ENCODE measurements around the gene EIF2S2.

EIF2S2 gene

DNA sequence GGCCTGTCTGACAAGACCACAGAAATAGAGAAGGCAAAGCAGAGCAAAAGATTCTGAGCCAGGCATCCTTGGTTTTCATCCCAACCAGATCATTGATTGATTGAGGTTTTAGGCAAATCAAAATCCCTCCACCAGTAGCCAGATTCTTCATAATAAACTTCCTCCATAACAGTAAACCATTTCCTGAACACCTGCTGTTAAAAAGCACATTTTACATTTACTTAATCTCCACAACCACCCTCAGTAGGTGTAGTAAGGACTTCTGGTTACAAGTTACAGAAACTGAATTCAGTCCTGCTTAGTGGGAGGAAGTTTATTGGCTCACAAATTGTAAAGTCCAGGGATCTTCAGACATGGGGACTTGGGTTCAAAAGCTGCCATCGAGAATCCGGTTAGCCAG, 28.3 kb downstream of the EIF2S2 start (continued):
- TF ChIP-seq OSR1 (CRISPR knock-in tag; IDR thresholded peaks at IDR 0.05) (no peak), PATZ1 (CRISPR knock-in tag; IDR thresholded peaks at IDR 0.05; ENCODE audit: borderline replicate concordance) (no peak), ZFP3 (CRISPR knock-in tag; IDR thresholded peaks at IDR 0.05) (no peak), PPARA (CRISPR knock-in tag; IDR thresholded peaks at IDR 0.05; ENCODE audit: borderline replicate concordance) (no peak)

DNA sequence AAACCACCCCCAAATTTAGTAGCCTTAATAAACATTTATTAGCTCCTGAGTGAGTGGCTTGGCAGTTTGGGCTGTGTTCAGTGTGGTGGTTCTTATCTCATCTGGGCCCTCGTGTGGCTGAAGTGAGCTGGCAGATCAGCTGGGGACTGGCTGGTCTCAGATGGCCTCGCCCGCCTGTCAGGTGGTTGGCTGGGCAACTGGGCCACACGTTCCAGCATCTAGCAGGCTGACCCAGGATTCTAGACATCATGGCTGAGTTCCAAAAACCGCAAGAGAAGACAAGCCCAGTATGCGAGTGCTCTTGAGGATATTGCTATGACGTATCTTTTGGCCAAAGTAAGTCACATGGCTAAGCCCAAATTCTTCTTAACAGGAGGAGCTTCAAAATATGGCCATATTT, 28.9 kb downstream of the EIF2S2 start:
- peak; percentile 57 for ATAC-seq
- no peak for TF ChIP-seq TCF4 (CRISPR knock-in tag; IDR thresholded peaks at IDR 0.05; ENCODE audit: borderline replicate concordance)
- TF ChIP-seq CSDC2 (CRISPR knock-in tag; IDR thresholded peaks at IDR 0.05), result no peak
- TF ChIP-seq ESRRG (CRISPR knock-in tag; IDR thresholded peaks at IDR 0.05), result no peak
- TF ChIP-seq, protein P1, sequence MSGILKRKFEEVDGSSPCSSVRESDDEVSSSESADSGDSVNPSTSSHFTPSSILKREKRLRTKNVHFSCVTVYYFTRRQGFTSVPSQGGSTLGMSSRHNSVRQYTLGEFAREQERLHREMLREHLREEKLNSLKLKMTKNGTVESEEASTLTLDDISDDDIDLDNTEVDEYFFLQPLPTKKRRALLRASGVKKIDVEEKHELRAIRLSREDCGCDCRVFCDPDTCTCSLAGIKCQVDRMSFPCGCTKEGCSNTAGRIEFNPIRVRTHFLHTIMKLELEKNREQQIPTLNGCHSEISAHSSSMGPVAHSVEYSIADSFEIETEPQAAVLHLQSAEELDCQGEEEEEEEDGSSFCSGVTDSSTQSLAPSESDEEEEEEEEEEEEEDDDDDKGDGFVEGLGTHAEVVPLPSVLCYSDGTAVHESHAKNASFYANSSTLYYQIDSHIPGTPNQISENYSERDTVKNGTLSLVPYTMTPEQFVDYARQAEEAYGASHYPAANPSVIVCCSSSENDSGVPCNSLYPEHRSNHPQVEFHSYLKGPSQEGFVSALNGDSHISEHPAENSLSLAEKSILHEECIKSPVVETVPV (CRISPR knock-in tag; IDR thresholded peaks at IDR 0.05), result no peak
- no peak for TF ChIP-seq ZFP3 (CRISPR knock-in tag; IDR thresholded peaks at IDR 0.05)
- no peak for TF ChIP-seq ZNF565 (CRISPR knock-in tag; conservative IDR thresholded peaks at IDR 0.05; ENCODE audit: low read depth)
- TF ChIP-seq POU6F1 (CRISPR knock-in tag; IDR thresholded peaks at IDR 0.05; ENCODE audit: borderline replicate concordance, low read depth), result no peak
- no peak for TF ChIP-seq CREB5 (CRISPR knock-in tag; IDR thresholded peaks at IDR 0.05; ENCODE audit: low read depth)
- TF ChIP-seq ARNTL (CRISPR knock-in tag; IDR thresholded peaks at IDR 0.05; ENCODE audit: borderline replicate concordance, low read depth), result no peak
- no peak for TF ChIP-seq ZNF70 (CRISPR knock-in tag; IDR thresholded peaks at IDR 0.05)
- TF ChIP-seq, protein P2, sequence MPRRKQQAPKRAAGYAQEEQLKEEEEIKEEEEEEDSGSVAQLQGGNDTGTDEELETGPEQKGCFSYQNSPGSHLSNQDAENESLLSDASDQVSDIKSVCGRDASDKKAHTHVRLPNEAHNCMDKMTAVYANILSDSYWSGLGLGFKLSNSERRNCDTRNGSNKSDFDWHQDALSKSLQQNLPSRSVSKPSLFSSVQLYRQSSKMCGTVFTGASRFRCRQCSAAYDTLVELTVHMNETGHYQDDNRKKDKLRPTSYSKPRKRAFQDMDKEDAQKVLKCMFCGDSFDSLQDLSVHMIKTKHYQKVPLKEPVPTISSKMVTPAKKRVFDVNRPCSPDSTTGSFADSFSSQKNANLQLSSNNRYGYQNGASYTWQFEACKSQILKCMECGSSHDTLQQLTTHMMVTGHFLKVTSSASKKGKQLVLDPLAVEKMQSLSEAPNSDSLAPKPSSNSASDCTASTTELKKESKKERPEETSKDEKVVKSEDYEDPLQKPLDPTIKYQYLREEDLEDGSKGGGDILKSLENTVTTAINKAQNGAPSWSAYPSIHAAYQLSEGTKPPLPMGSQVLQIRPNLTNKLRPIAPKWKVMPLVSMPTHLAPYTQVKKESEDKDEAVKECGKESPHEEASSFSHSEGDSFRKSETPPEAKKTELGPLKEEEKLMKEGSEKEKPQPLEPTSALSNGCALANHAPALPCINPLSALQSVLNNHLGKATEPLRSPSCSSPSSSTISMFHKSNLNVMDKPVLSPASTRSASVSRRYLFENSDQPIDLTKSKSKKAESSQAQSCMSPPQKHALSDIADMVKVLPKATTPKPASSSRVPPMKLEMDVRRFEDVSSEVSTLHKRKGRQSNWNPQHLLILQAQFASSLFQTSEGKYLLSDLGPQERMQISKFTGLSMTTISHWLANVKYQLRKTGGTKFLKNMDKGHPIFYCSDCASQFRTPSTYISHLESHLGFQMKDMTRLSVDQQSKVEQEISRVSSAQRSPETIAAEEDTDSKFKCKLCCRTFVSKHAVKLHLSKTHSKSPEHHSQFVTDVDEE (CRISPR knock-in tag; IDR thresholded peaks at IDR 0.05), result no peak
- no peak for TF ChIP-seq PATZ1 (CRISPR knock-in tag; IDR thresholded peaks at IDR 0.05; ENCODE audit: borderline replicate concordance)
- no peak for TF ChIP-seq ZC3H10 (CRISPR knock-in tag; IDR thresholded peaks at IDR 0.05)
- no peak for TF ChIP-seq TOX (CRISPR knock-in tag; IDR thresholded peaks at IDR 0.05; ENCODE audit: borderline replicate concordance)
- no peak for TF ChIP-seq RARB (CRISPR knock-in tag; IDR thresholded peaks at IDR 0.05)
- TF ChIP-seq SNAI2 (CRISPR knock-in tag; IDR thresholded peaks at IDR 0.05), result no peak
- no peak for TF ChIP-seq BACH2 (CRISPR knock-in tag; IDR thresholded peaks at IDR 0.05; ENCODE audit: borderline replicate concordance)

Data from SK-N-SH treated with all-trans-retinoic acid at 6 μM for 48 hours (cell line).